Stimulated activated CD4-positive, alpha-beta T cell treated with anti-CD3 and anti-CD28 coated beads, TNF-alpha, amount 100 ng/mL, for 24 hours (primary cell): ENCODE data around the gene PRDM16.
A peak's percentile ranks its signal among the peaks of the same experiment; 100 is the strongest.

Experiments used
- DNase-seq, 3 experiments: peaks; one replicate each; pipeline ENCODE4 v3.0.0-alpha.2; 2020; ENCODE audit warnings: low read depth in 3 of 3

The PRDM16 gene

DNA sequence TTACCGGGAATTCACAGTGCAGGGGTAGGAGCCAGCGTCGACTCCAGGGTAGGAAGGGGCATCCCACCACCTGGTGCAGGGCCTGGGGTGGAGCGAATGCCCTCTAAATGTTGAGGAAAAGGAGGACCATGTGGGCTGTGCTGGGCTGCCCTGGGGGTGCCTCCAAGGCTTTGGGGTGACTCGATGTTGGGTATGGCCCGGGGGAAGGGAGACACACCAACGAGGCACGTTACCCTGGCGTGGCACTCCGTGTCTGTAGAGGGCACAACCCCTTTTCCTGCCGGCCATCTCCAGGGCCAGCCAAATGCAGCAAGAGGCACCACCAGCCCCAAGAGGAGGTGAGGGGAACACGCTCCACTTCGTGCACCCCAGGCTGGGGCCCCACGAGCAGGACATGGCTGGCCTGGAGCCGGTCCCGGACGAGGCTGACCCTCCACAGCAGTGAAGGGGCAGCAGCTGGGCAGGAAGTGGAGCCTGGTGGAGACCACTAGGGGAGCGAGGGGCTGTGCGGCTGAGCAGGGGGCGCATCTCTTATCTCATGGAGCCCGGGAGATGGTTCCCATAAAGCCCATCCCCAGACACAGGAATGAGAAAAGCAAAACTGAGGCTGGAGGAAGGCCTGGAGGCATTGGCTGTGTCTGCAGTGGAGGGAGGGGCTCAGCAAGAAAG, 36.5 kb upstream of the PRDM16 start:
- DNase-seq: no peak

DNA sequence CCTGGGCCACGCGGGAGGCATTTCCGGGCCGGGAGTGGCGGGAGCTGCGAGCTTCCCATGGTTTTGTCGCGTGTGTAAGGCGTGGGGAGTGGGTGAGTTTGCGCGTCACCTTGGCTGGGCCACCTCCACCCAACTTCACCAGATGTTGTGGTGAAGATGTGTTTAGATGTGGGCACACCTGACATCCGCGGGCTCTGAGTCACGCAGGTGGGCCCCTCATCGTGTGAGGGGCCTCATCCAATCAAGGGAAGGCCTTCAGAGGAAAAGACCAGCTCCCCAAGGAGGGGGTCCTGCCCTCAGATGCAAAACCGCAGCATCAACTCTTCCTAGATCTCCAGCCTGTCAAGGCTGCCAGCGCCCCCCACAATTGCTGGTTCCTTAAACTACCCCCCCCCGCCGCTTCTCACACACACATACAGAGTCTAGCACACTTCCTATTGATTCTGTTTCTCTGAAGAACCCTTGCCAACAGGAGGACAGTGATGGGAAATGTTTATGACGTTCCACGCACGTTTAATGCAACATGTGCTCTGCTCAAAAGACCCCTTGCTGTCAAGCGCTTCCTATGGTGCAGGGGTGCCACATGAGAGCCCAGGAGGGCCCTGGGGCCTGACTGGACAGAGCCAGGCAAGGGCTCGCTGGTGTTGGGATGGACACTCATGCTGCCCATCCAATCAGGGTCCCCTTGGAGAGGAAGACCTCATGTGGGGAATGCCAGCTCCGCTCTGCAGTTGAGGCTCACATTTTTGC, 35.8 kb upstream of the PRDM16 start:
- peak in 1 of 3 experiments; percentile 12 for DNase-seq

DNA sequence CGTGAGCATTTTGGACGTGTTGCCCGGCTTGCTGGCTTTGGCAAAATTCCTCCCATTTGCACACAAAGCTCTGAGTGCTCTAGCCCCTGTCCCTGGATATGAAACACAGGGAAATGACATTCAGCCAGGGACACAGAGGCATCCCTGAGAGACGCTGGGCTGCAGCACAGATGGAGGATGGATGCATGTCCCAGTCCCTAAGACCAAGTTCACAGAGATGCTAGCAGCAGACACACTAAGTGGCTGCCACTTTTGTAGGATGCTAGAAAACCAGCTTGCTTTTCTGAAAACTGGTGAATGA, 35.3 kb upstream of the PRDM16 start:
- DNase-seq: no peak

DNA sequence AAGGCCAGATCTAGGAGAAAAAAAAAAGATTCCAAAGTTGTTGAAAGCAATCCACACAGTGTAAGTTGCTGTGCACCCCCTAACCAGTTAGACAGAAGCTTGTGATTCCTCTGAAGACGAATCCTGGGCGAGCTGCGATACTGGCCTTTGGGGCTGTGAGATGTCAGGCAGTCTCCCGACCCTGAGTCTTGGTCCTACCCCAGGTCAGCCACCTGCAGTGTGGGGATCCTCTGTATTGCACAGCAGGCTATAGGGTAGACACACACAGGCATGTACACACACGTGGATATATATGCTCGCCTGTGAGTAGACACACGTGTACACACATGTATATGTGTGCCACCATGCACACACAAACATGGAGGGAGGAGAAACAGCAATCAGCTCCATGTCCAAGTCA, 34.8 kb upstream of the PRDM16 start:
- DNase-seq: no peak

DNA sequence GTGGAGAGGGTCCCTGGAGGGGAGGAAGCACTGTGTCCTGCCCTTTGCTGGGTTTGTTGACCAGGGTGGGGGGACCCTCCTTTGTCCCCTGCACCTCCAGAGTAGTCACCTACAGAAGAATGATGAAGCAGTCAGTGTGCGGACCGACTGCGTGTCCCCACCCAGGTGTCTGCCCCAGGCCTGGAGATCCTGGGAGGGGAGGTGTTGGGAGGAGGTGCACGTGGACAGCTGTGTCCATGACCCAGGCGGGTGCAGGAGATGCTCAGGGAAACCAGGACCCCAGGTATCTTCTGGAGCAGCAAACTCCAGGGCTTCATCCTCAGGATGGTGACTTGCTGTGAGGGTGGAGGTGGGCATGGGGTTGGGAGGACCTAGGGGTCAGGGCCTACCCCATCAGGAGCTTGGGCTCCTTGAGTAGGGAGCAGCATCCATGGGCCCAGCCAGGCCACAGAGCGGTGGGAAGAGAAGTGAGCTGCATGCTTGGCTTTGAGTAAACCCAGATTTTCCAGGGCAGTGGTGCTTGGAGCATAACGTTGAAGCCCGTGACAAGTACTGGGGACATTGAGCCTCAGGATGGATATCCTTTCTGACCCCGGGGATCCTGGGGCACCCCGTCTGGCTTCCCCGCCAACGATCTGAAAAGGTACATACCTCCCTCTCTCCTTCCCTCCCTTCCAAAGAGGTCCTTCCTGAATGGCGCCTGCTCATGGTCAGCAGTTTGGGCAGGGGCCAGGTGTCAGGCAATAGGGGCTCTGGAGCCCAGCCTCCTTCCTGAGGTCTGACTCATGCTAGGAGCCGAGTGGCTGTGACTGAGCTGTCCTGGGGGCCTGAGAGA, 34.1 kb upstream of the PRDM16 start:
- DNase-seq: no peak

DNA sequence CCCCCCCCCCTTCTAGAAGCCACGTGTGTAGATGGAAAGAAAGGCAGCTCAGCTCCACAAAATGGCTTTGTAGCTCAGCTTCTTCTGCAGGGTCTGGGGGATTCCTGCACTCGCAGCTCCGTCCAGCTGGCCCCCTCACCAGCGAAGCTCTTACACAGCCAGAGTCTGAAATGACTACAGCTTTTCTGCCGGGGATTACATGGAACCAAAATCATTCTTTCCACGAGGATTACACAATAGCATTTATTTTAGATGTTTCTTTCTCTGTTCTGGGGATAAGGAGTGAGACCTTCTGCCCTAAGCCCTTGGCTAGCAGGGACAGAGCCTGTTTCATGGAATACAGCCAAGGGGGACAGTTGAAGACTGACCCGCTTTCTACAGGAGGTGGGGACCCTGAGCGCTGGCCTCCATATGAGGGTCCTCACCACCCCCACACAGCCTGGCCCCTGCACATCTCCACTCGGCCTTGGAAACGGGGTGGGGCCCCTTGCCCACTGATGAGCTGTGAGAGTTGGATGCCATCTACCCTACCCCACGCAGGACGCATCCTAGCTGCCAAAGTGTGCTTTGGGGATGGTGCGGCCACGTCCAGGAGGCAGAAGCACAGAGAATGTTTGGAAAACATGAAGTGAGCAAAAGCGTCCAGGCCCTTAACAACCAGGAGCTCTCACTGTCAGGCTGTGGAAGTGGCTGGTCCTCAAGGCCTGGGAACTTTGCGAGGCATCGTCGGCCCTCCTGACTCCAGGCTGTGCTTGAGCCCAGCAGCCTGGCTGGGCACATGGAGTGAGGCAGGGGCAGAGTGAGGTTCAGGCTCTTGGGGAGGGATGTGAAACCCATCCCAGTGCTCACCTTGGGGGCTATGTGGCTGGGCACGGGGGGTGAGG, 33.2 kb upstream of the PRDM16 start:
- no peak for DNase-seq

DNA sequence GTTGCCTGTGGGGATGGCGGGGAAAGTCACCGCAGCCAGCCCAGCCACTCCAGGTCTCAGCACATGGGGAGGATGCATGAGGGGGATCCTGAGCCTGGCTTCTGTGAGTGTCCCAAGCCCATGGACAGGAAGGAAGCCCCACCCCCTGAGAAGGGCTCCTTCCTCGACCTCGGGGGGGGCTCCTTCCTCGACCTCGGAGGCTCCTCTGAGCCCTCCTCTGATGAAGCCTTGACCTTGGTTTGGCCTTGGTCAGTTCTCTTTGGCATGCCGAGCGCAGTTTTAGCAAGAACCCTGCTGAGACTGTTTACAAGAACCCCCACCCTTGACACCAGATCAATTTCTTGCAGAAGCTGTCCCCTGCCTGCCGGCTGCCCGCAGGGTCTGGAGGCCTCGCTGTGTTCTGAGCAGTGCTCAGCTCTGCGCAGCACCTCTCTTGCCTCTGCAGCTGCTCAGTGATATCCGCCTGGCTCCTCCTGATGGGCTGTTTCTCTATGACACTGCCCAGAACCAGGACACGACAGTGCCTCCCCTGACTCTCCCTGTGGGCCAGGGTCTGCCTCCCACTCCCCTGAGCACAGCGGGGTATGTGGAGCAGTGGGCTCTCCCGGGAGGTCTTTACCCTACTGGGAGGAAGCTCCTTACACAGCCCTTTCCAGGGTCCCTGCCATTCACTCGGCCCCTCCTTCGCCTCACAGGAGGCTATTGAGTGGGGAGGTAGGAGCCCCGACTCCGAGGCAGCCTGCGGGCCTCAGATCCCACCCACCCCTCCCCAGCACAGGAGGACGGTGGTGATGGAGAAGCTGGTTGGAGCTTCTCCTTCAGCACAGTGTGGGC, 32.3 kb upstream of the PRDM16 start:
- no peak for DNase-seq

DNA sequence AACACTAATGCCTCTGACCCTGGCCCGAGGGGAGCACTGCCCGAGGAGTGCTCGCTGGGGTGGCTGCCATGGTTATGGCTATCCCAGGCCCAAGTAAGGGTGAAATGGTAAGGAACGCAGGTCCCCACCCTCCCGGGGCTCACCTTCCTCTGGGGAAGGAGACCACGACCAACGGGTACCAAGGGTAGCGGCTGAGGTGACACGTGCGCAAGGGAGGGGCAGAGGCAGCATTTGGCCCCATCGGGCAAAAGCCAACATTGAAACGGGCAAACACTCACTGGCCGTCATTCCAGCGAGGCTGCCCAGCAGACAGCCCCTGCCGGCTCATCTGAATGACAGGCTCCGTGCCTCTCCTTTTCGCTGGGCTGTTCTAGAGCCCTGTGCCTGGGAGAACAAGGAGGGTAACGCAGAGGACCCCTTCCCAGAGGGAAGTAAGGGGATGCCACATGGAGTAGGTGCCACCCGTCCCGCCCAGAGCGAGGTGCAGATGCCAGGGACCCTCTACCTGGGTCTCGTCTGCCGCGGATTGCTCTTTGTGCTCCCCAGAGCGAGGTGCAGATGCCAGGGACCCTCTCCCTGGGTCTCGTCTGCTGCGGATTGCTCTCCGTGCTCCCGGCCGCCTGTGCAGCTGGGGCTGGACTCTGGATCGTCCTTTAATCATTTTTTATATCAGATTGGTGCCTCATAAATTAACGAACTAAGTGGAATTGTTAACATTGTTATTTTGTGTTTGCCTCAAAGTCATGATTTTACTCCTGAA, 31.5 kb upstream of the PRDM16 start:
- no peak for DNase-seq

DNA sequence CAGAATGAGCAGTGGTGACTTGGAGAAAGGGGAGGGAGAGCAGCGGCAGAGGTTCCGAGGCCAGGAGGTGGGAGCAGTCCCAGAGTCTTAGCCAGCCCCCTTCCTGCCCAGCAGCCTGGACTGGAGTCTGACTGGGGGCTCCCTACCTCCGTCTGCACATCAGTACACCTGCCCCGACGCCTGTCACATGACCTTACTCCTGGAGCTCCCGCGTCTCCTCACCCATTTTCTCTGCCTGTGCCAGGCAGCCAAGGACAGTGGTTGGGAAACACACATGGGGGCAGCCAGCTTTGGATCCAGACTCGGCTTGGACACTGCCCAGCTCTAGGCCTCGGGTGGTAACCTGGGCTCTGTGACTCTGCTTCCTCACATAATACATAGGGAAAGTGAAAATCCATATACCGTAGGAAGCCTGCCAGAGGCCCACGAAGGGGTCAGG, 30.9 kb upstream of the PRDM16 start:
- DNase-seq: no peak

DNA sequence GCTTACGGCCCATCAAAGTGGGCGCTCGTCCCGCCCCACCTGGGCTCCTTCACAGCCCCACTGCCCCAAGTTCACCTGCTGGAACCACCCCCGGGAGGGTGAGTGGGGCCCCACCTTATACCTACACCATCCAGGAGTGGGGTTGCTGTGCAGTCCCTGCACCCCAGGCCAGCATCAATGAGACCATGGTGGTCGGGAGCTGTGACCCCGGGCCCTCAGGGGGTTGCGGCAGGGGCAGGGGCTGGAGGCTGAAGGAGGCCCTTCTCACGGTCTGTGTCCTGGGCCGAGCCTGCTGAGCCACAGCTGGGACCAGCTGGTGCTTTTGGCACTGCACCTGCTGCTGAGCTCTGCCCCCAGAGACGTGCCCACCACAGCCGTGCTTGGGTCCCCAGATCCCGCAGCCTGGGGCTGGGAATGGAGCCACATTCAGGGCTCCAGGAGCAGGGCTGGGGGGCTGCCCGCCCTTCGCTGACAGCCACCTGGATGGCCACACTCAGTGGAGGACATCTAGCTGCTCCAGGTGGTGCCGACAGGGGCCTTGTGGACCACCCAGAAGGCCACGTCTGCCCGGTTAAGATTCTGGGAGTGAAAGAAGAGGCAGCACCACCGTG, 30.3 kb upstream of the PRDM16 start:
- no peak for DNase-seq

DNA sequence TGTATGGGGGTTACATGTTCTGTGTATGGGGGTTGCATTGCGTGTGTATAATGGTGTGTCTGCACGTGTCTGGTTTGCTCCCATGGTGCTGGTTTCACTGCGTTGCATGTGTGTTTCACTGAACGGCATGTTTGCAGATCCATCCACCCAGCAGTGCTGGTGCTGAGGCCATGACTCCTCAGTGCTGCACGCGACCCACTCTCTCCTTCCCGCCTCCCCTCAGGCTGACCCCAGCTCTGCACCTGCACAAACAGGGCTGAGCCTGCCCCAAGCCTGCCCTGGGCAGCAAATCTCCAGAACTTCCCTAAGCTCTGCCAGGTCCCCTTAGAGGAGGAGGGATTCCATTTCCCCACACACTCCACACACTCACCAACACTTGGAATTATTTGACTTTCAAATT, 29.0 kb upstream of the PRDM16 start:
- no peak for DNase-seq

DNA sequence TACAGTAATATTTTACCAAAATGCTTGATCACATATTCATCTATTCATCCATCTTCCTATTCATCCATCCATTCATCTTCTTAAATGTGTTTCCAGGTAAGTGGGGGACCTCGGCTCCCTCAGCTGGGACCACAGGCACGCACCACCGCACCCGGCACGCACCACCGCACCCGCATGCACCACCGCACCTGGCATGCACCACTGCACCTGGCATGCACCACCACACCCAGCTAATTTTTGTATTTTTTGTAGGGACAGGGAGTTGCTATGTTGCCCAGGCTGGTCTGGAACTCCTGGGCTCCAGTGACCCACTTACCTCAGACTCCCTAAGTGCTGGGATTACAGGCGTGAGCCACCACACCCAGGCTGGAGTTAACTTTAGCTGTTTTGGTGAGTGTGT, 26.5 kb upstream of the PRDM16 start:
- DNase-seq: no peak

DNA sequence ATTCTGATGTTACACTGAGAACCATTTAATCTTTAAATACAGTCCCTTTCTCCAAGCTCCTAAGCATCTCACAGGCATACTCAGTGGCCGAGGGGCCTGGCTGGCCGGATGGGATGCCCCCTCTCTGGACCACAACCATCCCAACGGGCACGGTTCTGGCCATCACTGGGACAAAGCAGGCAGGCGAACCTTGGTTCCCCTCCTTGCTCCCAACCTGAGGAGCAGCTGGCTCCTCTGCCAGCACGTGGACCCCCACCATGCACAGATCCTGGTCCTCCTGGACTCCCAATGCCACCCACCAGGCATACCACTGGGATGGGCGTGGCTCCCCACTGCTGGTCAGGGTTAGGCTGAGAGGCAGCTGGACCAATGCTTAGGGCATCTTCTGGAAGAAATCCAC, 19.8 kb upstream of the PRDM16 start:
- DNase-seq: no peak

DNA sequence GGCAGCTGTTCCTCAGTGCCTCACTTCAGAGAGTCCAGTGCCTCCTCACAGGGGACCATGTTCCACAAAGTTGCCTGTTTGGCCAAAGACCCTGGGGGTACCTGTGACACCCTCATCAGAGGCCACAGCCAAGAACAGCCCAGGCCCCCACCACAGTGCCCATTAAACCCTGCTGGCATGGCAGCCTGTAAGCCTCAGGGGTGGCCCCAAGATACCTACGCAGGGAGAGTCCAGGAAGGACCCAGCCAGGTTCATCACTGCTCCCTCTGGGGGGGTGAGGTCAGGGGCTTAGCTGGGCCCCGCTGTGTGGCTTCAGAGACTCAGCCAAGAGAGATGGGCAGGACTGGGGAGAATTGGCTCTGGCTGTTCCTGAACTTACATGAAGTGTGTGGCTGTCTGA, 19.1 kb upstream of the PRDM16 start:
- DNase-seq: no peak

DNA sequence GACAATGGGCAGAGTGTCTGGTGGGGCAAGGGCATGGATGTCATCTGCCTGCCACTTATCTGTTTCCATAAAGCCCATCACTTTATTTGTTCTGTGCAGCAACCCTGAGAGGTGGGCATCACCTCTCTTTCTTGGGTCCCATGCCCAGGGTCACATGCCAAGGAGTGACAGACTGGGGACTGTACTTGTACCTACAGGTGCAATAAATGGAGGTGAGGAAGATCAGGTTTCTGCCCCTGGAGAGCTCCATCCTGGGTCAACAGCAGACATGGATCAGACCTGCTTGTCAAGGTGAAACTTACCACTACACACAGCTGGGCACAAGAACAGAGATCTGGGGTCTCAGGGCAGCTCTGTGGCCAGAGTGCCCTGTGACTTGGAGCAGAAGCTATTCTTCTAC, 18.4 kb upstream of the PRDM16 start:
- DNase-seq: no peak

DNA sequence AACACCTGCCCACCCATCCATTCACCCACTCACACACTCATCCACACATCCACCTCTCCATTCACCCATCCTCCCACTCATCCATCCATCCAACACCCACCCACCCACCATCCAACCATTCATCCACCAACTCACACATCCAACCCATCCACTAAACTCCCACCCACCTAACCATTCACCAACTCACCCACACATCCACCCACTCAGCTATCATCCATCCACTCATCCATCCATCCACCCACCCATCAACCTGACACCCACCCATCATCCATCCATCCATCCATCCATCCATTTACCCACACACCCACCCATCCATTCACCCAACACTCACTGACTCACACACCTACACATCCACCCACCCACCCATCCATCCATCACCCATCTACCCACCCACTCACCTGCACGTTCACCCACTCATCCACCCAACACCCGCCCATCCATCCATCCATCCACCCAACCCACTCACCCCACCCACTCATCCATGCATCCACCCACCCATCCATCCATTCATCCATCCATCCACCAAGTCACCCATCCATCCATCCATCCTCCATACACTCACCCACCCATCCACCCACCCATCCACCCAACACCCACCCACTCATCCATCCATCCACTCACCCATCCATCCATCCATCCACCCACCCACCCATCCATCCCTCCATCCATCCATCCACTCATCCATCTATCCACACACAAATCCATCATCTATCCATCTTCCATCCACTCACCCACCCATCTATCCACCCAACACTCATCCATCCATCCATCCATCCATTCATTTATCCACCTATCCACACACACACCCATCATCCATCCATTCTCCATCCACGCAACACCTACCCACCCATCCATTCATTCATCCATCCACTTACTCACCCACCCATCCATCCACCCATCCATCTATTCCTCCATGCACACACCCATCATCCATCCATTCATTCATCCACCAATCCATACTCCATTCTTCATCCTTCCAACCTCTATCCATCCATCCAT, 17.4 kb upstream of the PRDM16 start:
- no peak for DNase-seq

DNA sequence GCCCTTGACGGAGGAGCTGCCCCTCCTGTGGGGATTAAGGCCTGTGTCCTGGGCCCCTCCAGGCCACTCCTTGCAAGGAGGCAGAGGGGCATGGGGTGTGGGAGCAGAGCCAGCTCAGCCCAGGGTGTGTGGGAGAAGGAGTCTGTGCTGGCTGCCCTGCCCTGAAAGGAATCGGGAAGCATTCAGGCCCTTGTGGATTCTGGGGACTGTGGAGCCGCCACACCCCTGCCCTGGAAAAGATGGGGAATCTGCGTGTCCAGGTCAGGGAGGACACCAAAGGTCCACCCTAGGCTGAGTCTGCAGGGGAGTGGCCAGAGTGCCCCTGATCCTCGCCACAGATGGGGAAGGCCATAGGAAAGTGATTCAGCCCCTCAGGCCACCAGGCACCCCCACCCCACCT, 16.5 kb upstream of the PRDM16 start:
- DNase-seq: no peak

DNA sequence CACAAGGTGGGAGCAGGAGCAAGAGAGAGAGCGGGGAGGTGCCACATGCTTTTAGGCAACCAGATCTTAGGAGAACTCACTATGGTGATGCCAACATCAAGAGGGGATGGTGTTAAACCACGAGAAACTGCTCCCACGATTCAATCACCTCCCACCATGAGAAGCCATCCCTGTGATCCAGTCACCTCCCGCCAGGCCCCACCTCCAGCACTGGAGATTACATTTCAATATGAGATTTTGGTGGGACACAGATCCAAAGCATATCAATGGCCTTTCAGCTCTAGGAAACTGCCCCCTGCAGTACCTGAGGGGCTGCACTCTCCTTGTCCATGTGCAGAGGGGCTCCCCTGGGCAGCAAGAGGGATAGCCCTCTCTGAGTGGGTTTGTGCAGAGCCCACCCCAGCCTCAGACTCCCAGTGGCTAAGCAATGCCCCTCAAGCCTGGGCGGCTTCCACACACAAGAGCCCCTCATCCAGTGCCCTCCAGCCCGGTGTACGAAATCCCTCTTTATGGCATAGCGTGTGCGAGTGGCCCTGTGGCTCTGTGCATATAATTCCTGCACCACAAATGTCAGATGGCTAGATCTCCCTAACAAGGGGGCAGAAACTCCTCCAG, 15.5 kb upstream of the PRDM16 start:
- DNase-seq: no peak
